ENCODE data around the gene MUTYH. TPM values are rescaled to one million over a fixed set of nuclear protein-coding genes. Genes with fewer than 3 reads are reported as not detected.
A peak's percentile ranks its signal among the peaks of the same experiment; 100 is the strongest.
"Not testable (repeated sequence)": the region's sequence is repeated elsewhere in the genome, so short reads cannot be mapped to it uniquely, and the experiment has no call there.

MUTYH gene
- total RNA-seq: 25.8 and 35.6 TPM in 2 replicates
- polyA plus RNA-seq: 27.1 and 31.0 TPM in 2 replicates

DNA sequence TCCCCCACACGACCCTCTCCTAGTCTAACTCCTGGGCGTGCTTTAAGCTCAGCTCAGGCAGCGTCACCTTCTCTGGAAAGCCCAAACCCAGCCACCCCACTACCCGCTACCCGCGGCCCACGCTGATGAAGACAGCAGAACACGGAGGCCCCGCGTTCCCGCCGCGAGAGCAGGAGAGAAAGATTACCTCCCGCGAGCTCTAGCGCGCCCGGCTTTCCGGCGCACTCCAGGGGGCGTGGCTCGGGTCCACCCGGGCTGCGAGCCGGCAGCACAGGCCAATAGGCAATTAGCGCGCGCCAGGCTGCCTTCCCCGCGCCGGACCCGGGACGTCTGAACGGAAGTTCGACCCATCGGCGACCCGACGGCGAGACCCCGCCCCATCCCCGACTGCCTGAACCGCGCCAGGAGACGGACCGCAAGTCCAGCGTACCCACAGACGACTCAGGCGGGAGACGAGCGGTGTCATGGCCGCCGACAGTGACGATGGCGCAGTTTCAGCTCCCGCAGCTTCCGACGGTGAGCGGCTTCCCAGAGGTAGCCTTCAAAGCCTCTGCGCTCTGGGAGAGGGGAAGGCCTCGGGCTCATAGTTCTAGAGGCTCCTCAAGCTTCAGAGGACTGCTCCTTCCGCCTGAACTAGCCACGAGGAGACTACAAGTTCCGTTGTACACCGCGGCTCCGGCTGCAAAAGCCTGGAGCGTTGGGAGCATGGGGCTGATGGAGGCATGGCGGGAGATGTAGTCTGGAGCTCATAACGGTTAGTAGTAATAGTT is at the start of gene MUTYH, which contains the start of gene TOE1:
Gene MUTYH, minus strand, starts transcription at position 652 of the 770 bp plus-strand sequence. CDS start 5,935 bp downstream, outside the sequence.
Gene TOE1, plus strand, starts transcription at position 382 of the 770 bp plus-strand sequence. Its CDS starts 83 bp downstream, at position 465.
- no peaks in the 10 kb centered on the region for H3K27me3 ChIP-seq
- H3K4me1 ChIP-seq (ENCODE audit: low read depth): peaks cover 5% of the 10 kb centered on the region
- H3K4me3 ChIP-seq: peak within 1 kb of the TSS; percentile 69
- peak within 1 kb of the TSS; percentile 93 for H3K27ac ChIP-seq
- peak; percentile 95 to 96 for DNase-seq (ENCODE audit: low read depth in 1 of 2, low spot score in 1 of 2)
- TF ChIP-seq, protein P1, sequence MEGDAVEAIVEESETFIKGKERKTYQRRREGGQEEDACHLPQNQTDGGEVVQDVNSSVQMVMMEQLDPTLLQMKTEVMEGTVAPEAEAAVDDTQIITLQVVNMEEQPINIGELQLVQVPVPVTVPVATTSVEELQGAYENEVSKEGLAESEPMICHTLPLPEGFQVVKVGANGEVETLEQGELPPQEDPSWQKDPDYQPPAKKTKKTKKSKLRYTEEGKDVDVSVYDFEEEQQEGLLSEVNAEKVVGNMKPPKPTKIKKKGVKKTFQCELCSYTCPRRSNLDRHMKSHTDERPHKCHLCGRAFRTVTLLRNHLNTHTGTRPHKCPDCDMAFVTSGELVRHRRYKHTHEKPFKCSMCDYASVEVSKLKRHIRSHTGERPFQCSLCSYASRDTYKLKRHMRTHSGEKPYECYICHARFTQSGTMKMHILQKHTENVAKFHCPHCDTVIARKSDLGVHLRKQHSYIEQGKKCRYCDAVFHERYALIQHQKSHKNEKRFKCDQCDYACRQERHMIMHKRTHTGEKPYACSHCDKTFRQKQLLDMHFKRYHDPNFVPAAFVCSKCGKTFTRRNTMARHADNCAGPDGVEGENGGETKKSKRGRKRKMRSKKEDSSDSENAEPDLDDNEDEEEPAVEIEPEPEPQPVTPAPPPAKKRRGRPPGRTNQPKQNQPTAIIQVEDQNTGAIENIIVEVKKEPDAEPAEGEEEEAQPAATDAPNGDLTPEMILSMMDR (IDR thresholded peaks at IDR 0.05; ENCODE audit: low read depth, low read length): no peak
- peaks cover 14% of the 10 kb centered on the region for H3K36me3 ChIP-seq
- no peaks in the 10 kb centered on the region for H3K9me3 ChIP-seq (ENCODE audit: low read depth)

DNA sequence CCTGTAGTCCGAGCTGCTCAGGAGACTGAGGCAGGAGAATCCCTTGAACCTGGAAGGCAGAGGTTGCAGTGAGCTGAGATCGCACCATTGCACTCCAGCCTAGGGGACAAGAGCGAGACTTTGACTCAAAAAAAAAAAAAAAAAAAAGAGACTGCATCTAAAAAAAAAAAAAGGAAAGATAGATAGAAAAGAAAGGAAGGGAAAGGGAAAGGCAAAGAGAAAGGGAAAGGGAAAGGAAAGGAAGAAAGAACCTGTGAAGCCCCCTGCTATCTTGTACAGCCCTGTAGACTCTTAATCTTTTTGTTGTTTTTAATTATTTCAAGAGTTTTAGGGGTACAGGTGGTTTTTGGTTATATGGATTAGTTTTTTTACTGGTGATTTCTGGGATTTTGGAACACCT is 46.0 kb upstream of the MUTYH start:
- no peak overlapping the region for H3K27ac ChIP-seq
- no peaks in the 10 kb centered on the region for H3K36me3 ChIP-seq
- TF ChIP-seq, protein P1 (IDR thresholded peaks at IDR 0.05; ENCODE audit: low read depth, low read length): no peak
- no peak for DNase-seq (ENCODE audit: low read depth in 1 of 2, low spot score in 1 of 2)
- no peaks in the 10 kb centered on the region for H3K4me1 ChIP-seq (ENCODE audit: low read depth)
- H3K27me3 ChIP-seq: no peaks in the 10 kb centered on the region
- H3K9me3 ChIP-seq (ENCODE audit: low read depth): no peaks in the 10 kb centered on the region
- H3K4me3 ChIP-seq: no peak overlapping the region

- H3K27ac ChIP-seq: no peak overlapping the region
- DNase-seq (ENCODE audit: low read depth in 1 of 2, low spot score in 1 of 2): no peak
- no peak overlapping the region for H3K4me3 ChIP-seq
- no peaks in the 10 kb centered on the region for H3K9me3 ChIP-seq (ENCODE audit: low read depth)
- H3K4me1 ChIP-seq (ENCODE audit: low read depth): no peaks in the 10 kb centered on the region
- no peaks in the 10 kb centered on the region for H3K27me3 ChIP-seq
- TF ChIP-seq, protein P1 (IDR thresholded peaks at IDR 0.05; ENCODE audit: low read depth, low read length): no peak
- no peaks in the 10 kb centered on the region for H3K36me3 ChIP-seq
Measured at GRCh38 chr1:45385302-45385701, 45.1 kb upstream of the MUTYH start.

GRCh38 chr1:45384213-45384612 is 44.0 kb upstream of the MUTYH start:
- not testable (repeated sequence) for H3K4me3 ChIP-seq; H3K4me1 ChIP-seq (ENCODE audit: low read depth); H3K36me3 ChIP-seq; H3K27ac ChIP-seq; H3K9me3 ChIP-seq (ENCODE audit: low read depth); H3K27me3 ChIP-seq; DNase-seq (ENCODE audit: low read depth in 1 of 2, low spot score in 1 of 2)

DNA sequence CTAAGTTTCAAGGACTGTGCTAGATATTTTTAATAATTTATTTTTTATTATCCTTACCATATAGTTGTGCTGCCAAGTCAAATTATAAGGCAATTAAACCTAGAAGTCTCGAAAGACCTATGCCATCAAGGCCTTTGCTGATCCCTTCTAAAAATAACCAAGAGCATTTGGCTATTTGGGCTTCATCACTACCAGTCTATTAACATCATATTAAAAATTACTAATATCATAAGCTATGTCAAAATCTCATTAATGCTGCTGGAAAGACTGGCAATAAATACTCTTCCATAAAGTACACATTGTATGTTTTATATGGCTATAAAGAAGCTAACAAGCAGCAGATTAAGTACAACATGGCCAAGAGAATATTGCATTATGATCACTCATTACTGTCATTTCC is 43.0 kb upstream of the MUTYH start:
- no peaks in the 10 kb centered on the region for H3K27me3 ChIP-seq
- DNase-seq (ENCODE audit: low read depth in 1 of 2, low spot score in 1 of 2): no peak
- H3K4me3 ChIP-seq: no peak overlapping the region
- H3K27ac ChIP-seq: no peak overlapping the region
- H3K36me3 ChIP-seq: no peaks in the 10 kb centered on the region
- TF ChIP-seq, protein P1 (IDR thresholded peaks at IDR 0.05; ENCODE audit: low read depth, low read length): no peak
- H3K4me1 ChIP-seq (ENCODE audit: low read depth): no peaks in the 10 kb centered on the region
- no peaks in the 10 kb centered on the region for H3K9me3 ChIP-seq (ENCODE audit: low read depth)

GRCh38 chr1:45381243-45381642 is 41.0 kb upstream of the MUTYH start:
- peak in 1 of 2 donors; percentile 33 for DNase-seq (ENCODE audit: low read depth in 1 of 2, low spot score in 1 of 2)
- no peaks in the 10 kb centered on the region for H3K9me3 ChIP-seq (ENCODE audit: low read depth)

More at GRCh38 chr1:45381243-45381642, 41.0 kb upstream of the MUTYH start:
- Histone ChIP-seq H3K4me1 (ENCODE audit: low read depth) (no peaks in the 10 kb centered on the region), H3K36me3 (no peaks in the 10 kb centered on the region), H3K27ac (no peak overlapping the region), H3K4me3 (no peak overlapping the region), H3K27me3 (no peaks in the 10 kb centered on the region)
- TF ChIP-seq, protein P1 (IDR thresholded peaks at IDR 0.05; ENCODE audit: low read depth, low read length): no peak
